K562 (cell line): ENCODE data around the gene SDHC. TPM values are rescaled to one million over a fixed set of nuclear protein-coding genes. Genes with fewer than 3 reads are reported as not detected.

Experiments used
- ARNT ChIP-seq, 2 experiments: fragments of 450-650 bp; IDR thresholded peaks; 2 replicates each; pipeline ENCODE4 v1.6.1; 2016; ENCODE audit warnings: mild to moderate bottlenecking in 1 of 2
- BHLHE40 ChIP-seq: IDR thresholded peaks from 2 replicates; pipeline ENCODE4 v1.6.1; 2011; ENCODE audit warnings: low read length, improper control_type of control experiment
- EGR1 ChIP-seq: fragments of 450-650 bp; conservative IDR thresholded peaks from 2 replicates; pipeline ENCODE4 v1.6.1; 2017; ENCODE audit warnings: mild to moderate bottlenecking
- ESRRA ChIP-seq: fragments of 450-650 bp; IDR thresholded peaks from 2 replicates; pipeline ENCODE4 v1.6.1; 2014; ENCODE audit warnings: low read depth, mild to moderate bottlenecking, moderate library complexity, borderline replicate concordance
- HNRNPL ChIP-seq: fragments of 200-400 bp; formaldehyde crosslinking; IDR thresholded peaks from 2 replicates; pipeline ENCODE4 v1.6.1; 2017; ENCODE audit warnings: low read depth, mild to moderate bottlenecking, low read length
- KDM2B ChIP-seq: fragments of 250-450 bp; sonication (Bioruptor Pico); IDR thresholded peaks from 2 replicates; pipeline ENCODE4 v1.8.0; 2021; ENCODE audit warnings: mild to moderate bottlenecking, moderate library complexity
- MCM7 ChIP-seq, 2 experiments: fragments of 450-650 bp; IDR thresholded peaks; 2 replicates each; pipeline ENCODE4 v1.6.1; 2016 to 2018
- PCBP2 ChIP-seq: fragments of 200-400 bp; formaldehyde crosslinking; IDR thresholded peaks from 2 replicates; pipeline ENCODE4 v1.6.1; 2018; ENCODE audit warnings: low read length, low read depth, mild to moderate bottlenecking, moderate library complexity; ENCODE audit not compliant: poor library complexity, severe bottlenecking
- PML ChIP-seq: IDR thresholded peaks from 2 replicates; pipeline ENCODE4 v1.6.1; 2012; ENCODE audit warnings: low read length, inconsistent platforms
- RBM39 ChIP-seq: fragments of 200-400 bp; formaldehyde crosslinking; optimal IDR thresholded peaks from 2 replicates; pipeline ENCODE3; 2018; ENCODE audit warnings: low read depth, low read length
- TAL1 ChIP-seq: fragments of 450-650 bp; IDR thresholded peaks from 2 replicates; pipeline ENCODE4 v1.6.1; 2016; ENCODE audit warnings: mild to moderate bottlenecking
- ZNF274 ChIP-seq: IDR thresholded peaks from 2 replicates; pipeline ENCODE4 v1.6.1; 2011; ENCODE audit warnings: low read depth, mild to moderate bottlenecking, low read length, moderate library complexity, borderline replicate concordance
- ZNF436 ChIP-seq: fragments of 250-450, 450-650 bp; sonication (Bioruptor Pico); formaldehyde crosslinking; IDR thresholded peaks from 2 replicates; pipeline ENCODE4 v1.7.0; 2020; ENCODE audit warnings: mild to moderate bottlenecking
- ZNF699 ChIP-seq: fragments of 250-450 bp; sonication (Bioruptor Pico); IDR thresholded peaks from 2 replicates; pipeline ENCODE4 v1.8.0; 2021; ENCODE audit warnings: mild to moderate bottlenecking, moderate library complexity; ENCODE audit not compliant: insufficient replicate concordance
- polyA plus RNA-seq, 8 experiments: library from polyadenylated mRNA; depleted of rRNA in 4 of 8; stranded (reverse) in 5 of 8; unstranded in 3 of 8; fragments of >200 nt; fragmentation: Nextera tagmentation in 2 of 8; fragmentation: Illumina TruSeq in 1 of 8; extraction: Ambion mirVana in 2 of 8; extraction: Trizol in 1 of 8; gene quantifications; 2 replicates each; pipeline versions ENCODE4 v1.2.1 to v1.2.3, GENCODE V29; 2011 to 2014; ENCODE audit warnings: inconsistent platforms in 1 of 8, missing spikeins in 1 of 8
- total RNA-seq, 7 experiments: library from RNA; depleted of rRNA in 6 of 7; stranded (reverse); fragments of >200 nt in 6 of 7; fragmentation: Illumina TruSeq in 2 of 7; extraction: Trizol in 2 of 7; gene quantifications; 2 replicates each; pipeline versions ENCODE4 v1.2.1 to v1.2.3, GENCODE V29; 2011 to 2021; ENCODE audit warnings: low replicate concordance in 1 of 7
- TF ChIP-seq, protein P1 (sequence below): sonication (generic); formaldehyde crosslinking; IDR thresholded peaks from 2 replicates; pipeline ENCODE4 v1.8.0; 2023; ENCODE audit warnings: mild to moderate bottlenecking, missing genetic modification reagents
- TF ChIP-seq, protein P2 (sequence below): IDR thresholded peaks from 2 replicates; pipeline ENCODE4 v1.6.1; 2011; ENCODE audit not compliant: insufficient read length; ENCODE audit errors: extremely low read depth
- TF ChIP-seq, protein P3 (sequence below): fragments of 450-650 bp; IDR thresholded peaks from 2 replicates; pipeline ENCODE4 v1.6.1; 2016; ENCODE audit warnings: low read depth

The SDHC gene
- total and polyA plus RNA-seq, 9 of the 15 experiments (the other 6 are each of a cell fraction or from before 2014, with no cell fraction given) = 7.7 to 309 (median 174) TPM

DNA sequence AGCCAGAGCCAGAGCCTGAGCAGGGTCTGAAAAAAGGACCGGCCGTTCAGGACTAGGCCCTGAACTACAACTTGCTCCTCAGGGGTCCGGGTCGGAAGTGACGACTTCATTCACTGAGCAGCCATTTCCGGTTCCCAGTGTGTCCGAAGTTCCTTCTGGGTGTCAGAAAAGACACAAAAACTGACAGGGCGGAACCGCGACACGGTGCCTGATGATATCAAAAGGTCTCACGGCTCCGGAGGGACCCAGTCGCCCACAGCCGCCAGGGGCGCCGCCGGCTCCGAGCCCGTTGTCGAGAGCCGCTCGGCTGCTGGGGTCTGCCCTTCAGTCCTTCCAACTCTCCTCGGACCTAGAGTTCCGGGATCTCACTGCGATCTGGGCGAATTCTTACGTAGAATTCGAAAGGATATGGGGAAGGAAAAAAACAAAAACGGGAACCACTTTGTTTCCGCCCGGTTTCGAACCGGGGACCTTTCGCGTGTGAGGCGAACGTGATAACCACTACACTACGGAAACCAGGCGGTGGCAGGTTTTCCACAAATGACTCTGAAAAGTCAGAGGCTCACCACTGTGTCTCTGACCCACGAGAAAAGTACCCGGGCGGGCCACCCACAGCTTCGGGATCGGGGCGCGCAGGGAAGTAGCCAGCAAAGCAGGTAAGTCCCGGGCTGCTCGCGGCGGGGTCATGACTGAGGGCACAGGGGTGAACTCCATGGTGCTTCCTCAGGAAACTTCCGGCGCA lies 85.2 kb downstream of the SDHC start (continued):
- TF ChIP-seq KDM2B (CRISPR knock-in tag) (peak; percentile 27; the same call in 1 of the 2 replicates), TAL1 (peak; percentile 5; the same call in 1 of the 2 replicates), ZNF699 (CRISPR knock-in tag) (no peak), PCBP2 (no peak), ZNF436 (CRISPR knock-in tag) (no peak), ESRRA (peak; percentile 76), RBM39 (peak; percentile 93), ZNF274 (no peak), ARNT (IDR thresholded peaks at IDR 0.05) (peak; percentile 88 to 91), PML (peak; percentile 68; the same call in 1 of the 2 replicates), HNRNPL (no peak), EGR1 (no peak; the same call in 1 of the 2 replicates), BHLHE40 (peak; percentile 47; the same call in 1 of the 2 replicates), MCM7 (IDR thresholded peaks at IDR 0.05) (no peak; a peak in 1 of 4 replicates)
- TF ChIP-seq, protein P1, sequence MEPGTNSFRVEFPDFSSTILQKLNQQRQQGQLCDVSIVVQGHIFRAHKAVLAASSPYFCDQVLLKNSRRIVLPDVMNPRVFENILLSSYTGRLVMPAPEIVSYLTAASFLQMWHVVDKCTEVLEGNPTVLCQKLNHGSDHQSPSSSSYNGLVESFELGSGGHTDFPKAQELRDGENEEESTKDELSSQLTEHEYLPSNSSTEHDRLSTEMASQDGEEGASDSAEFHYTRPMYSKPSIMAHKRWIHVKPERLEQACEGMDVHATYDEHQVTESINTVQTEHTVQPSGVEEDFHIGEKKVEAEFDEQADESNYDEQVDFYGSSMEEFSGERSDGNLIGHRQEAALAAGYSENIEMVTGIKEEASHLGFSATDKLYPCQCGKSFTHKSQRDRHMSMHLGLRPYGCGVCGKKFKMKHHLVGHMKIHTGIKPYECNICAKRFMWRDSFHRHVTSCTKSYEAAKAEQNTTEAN (CRISPR knock-in tag) = no peak
- TF ChIP-seq, protein P2, sequence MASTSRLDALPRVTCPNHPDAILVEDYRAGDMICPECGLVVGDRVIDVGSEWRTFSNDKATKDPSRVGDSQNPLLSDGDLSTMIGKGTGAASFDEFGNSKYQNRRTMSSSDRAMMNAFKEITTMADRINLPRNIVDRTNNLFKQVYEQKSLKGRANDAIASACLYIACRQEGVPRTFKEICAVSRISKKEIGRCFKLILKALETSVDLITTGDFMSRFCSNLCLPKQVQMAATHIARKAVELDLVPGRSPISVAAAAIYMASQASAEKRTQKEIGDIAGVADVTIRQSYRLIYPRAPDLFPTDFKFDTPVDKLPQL = peak; percentile 47
- TF ChIP-seq, protein P3, sequence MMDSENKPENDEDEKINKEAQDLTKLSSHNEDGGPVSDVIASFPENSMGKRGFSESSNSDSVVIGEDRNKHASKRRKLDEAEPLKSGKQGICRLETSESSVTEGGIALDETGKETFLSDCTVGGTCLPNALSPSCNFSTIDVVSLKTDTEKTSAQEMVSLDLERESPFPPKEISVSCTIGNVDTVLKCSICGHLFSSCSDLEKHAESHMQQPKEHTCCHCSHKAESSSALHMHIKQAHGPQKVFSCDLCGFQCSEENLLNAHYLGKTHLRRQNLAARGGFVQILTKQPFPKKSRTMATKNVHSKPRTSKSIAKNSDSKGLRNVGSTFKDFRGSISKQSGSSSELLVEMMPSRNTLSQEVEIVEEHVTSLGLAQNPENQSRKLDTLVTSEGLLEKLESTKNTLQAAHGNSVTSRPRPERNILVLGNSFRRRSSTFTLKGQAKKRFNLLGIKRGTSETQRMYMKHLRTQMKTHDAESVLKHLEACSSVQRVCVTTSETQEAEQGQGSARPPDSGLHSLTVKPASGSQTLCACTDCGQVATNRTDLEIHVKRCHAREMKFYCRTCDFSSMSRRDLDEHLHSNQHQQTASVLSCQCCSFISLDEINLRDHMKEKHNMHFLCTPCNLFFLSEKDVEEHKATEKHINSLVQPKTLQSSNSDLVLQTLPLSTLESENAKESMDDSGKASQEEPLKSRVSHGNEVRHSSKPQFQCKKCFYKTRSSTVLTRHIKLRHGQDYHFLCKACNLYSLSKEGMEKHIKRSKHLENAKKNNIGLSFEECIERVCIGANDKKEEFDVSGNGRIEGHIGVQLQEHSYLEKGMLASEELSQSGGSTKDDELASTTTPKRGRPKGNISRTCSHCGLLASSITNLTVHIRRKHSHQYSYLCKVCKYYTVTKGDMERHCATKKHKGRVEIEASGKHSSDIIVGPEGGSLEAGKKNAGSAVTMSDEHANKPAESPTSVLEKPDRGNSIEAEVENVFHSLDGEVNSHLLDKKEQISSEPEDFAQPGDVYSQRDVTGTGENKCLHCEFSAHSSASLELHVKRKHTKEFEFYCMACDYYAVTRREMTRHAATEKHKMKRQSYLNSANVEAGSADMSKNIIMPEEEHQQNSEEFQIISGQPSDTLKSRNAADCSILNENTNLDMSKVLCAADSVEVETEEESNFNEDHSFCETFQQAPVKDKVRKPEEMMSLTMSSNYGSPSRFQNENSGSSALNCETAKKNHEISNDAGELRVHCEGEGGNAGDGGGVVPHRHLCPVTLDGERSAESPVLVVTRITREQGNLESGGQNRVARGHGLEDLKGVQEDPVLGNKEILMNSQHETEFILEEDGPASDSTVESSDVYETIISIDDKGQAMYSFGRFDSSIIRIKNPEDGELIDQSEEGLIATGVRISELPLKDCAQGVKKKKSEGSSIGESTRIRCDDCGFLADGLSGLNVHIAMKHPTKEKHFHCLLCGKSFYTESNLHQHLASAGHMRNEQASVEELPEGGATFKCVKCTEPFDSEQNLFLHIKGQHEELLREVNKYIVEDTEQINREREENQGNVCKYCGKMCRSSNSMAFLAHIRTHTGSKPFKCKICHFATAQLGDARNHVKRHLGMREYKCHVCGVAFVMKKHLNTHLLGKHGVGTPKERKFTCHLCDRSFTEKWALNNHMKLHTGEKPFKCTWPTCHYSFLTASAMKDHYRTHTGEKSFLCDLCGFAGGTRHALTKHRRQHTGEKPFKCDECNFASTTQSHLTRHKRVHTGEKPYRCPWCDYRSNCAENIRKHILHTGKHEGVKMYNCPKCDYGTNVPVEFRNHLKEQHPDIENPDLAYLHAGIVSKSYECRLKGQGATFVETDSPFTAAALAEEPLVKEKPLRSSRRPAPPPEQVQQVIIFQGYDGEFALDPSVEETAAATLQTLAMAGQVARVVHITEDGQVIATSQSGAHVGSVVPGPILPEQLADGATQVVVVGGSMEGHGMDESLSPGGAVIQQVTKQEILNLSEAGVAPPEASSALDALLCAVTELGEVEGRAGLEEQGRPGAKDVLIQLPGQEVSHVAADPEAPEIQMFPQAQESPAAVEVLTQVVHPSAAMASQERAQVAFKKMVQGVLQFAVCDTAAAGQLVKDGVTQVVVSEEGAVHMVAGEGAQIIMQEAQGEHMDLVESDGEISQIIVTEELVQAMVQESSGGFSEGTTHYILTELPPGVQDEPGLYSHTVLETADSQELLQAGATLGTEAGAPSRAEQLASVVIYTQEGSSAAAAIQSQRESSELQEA = peak; percentile 81
